GM13976 (cell line): ENCODE measurements around the gene EIF4EBP2.

Experiments used
- DNase-seq: peaks from one replicate; pipeline ENCODE4 v3.0.0; 2012; ENCODE audit warnings: low spot score
- CTCF ChIP-seq: IDR thresholded peaks from 2 replicates; pipeline ENCODE4 v1.5.1; 2012; ENCODE audit warnings: borderline replicate concordance, mild to moderate bottlenecking; ENCODE audit not compliant: insufficient read depth; ENCODE audit errors: extremely low read depth, missing control alignments, control extremely low read depth
- in situ Hi-C: fragments of 300-500 bp; cut with MboI; formaldehyde crosslinking; loops from one replicate; pipeline ENCODE4 v1.12.0; 2022; ENCODE audit warnings: low sequenced_read_pairs, mixed read lengths, inconsistent platforms; ENCODE audit not compliant: unreplicated experiment

EIF4EBP2 gene

DNA sequence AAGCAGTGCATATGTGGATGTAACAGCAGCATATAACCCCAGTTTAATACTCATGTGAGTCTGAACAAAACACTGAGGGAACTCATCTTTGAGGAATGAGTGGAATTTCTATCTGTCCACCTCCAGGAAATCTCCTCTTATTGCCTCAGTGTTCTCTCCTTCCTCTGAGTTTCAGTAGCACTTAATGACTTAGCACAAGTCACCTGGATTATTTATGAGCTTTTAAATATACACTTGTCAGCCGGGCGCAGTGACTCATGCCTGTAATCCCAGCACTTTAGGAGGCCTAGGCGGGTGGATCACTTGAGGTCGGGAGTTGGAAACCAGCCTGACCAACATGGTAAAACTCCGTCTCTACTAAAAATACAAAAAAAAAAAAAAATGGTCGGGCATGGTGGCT, 25.8 kb upstream of the EIF4EBP2 start:
- in situ Hi-C loops = no loop called here
- no peak for DNase-seq

GRCh38 chr10:70379581-70380176, 24.3 kb upstream of the EIF4EBP2 start:
- peak; percentile 30 for TF ChIP-seq CTCF
- peak; percentile 60 for DNase-seq
- in situ Hi-C loops = no loop called here

More for the DNA sequence above, 25.8 kb upstream of the EIF4EBP2 start:
- no peak for TF ChIP-seq CTCF

DNA sequence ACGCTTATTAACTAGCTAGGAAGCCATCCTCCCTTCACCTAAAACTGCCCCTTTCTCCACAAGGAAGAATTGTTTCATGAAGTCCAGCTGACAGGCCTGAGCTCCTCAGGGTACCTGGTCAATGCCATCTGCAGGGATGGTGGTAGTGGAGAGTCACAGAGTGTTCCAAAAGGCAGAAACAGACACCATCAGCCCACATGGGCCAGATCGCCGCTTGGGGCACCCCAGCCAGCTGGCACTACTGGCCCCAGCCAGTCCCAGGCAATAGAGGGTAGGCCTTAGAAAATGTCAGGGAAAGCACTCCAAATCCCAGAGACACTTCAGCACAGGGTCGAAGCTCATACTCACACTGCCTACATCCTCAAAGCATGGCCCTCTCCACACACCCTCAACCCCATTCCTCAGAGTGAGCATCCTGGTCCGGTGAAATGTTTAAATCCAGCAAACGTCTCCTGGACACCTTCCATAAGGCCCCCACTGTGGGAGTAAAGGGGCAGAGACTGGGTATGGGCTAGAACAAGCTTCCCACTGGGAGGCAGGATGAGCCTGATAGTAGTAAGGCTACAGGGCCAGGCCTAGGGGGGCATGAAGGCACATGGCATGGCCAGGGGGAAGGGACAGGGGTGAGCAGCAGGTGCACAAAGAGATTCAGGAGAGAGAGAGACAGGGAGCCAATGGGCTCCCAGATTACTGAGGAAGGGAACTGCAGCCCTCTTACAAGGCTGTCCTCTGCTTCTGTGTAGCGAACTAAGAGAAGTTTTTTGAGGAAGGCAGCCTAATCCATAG, 23.4 kb upstream of the EIF4EBP2 start:
- in situ Hi-C loops = no loop called here
- DNase-seq = no peak
- TF ChIP-seq CTCF = no peak

DNA sequence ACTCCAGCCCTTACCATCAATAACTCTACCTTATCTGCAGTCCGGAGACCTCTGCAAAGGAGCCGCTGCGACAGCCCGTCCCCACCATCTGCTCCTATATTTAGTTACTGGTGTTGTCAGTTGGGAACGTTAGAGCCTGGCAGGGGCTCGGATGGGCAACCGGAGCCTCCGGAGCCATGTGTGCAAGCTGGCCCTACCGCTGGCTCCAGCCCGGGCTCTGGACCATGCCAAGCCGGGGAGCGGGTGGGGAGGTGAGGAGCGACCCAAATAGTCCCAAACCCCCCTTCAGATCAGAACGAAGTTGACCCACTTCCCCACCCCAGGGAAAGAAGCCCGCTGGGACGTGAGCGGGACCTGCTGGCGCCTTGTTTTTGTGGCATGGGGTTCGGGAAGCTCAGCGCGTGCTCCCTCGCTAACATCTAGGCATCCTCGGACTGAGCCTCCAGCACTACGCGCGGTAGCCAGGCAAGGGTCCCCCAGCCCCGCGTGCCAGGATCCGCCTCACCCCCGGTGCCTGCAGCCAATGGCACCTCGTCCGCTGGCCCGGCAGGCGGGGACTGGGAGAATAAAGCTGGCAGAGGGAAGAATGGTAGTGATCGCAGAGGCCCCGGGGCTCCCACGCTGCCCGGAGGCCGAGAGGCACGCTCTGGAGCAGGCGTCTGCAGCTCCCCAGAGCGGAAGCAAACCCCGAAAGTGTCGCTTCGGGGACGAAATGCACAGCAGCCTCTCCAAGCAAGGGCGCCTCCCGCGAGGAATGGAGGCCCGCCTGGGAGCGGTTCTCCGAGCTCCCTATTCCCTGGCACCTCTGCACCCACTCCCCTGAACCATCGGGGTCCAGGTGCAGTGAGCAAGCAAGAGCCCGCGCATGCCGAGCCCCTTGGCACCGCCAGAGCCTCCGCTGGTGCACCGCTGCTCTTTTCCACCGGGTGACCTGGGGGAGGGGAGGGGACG, 22.2 kb upstream of the EIF4EBP2 start:
- no peak for TF ChIP-seq CTCF
- in situ Hi-C loops = no loop called here
- peak; percentile 79 for DNase-seq

- in situ Hi-C loops = no loop called here
- no peak for DNase-seq
- no peak for TF ChIP-seq CTCF
These were observed 12.3 kb upstream of the EIF4EBP2 start for GRCh38 chr10:70391654-70392053.

- TF ChIP-seq CTCF = no peak
- no peak for DNase-seq
- in situ Hi-C loops = no loop called here
These were observed 7.8 kb upstream of the EIF4EBP2 start for GRCh38 chr10:70396140-70396539.
